Endothelial cell of umbilical vein (primary cell): ENCODE measurements around the gene TRERF1.

ENCODE experiments used
- CTCF ChIP-seq, 2 donors: IDR thresholded peaks; 1 replicate in 1 of 2; 2 replicates in 1 of 2; pipeline ENCODE4 v1.5.1; 2011; ENCODE audit warnings: low read length in 2 of 2, mild to moderate bottlenecking in 2 of 2, moderate library complexity in 2 of 2, control low read depth in 1 of 2, inconsistent platforms in 1 of 2, low read depth in 1 of 2; ENCODE audit not compliant: insufficient read depth in 1 of 2; ENCODE audit errors: extremely low read depth in 1 of 2
- EZH2 ChIP-seq: IDR thresholded peaks from 2 replicates; pipeline ENCODE4 v1.6.1; 2012; ENCODE audit warnings: borderline replicate concordance, low read depth, mild to moderate bottlenecking, moderate library complexity, low read length, inconsistent platforms; ENCODE audit not compliant: severe bottlenecking
- POLR2A ChIP-seq: IDR thresholded peaks from 2 replicates; pipeline ENCODE4 v1.6.1; 2012; ENCODE audit warnings: low read depth, mild to moderate bottlenecking, control low read depth, low read length
- POLR2AphosphoS5 ChIP-seq: IDR thresholded peaks from 2 replicates; pipeline ENCODE4 v1.6.1; 2012; ENCODE audit warnings: low read depth, mild to moderate bottlenecking, control low read depth, low read length, moderate library complexity; ENCODE audit not compliant: insufficient read depth

- TF ChIP-seq CTCF (IDR thresholded peaks at IDR 0.05; ENCODE audit: extremely low read depth in 1 of 2, insufficient read depth in 1 of 2, low read depth in 1 of 2, low read length in 2 of 2) (no peak), EZH2 (no peak), POLR2A (no peak), POLR2AphosphoS5 (no peak)
These were observed 171.6 kb downstream of the TRERF1 start for GRCh38 chr6:42279966-42280629.
